B cell (primary cell): Measurements from ENCODE around the gene ZSWIM3. TPM values are rescaled to one million over a fixed set of nuclear protein-coding genes. Genes with fewer than 3 reads are reported as not detected.

ENCODE experiments used
- ATAC-seq: fragments of 200-7000 bp; cut with Tn5 transposase; one replicate; pipeline ENCODE4 v1.10.0; 2021; ENCODE audit warnings: low read depth, mild to moderate bottlenecking, moderate number of reproducible peaks, moderate library complexity
- CTCF ChIA-PET: fragments of 350-600 bp; sonication (Branson Sonifier 250); formaldehyde crosslinking; loops from one replicate; lab custom pipeline; 2021; ENCODE audit warnings: antibody characterized with exemption, inconsistent platforms; lab: Charles Lee
- POLR2A ChIA-PET: fragments of 350-600 bp; sonication (Branson Sonifier 250); formaldehyde crosslinking; loops from one replicate; lab custom pipeline; 2021; ENCODE audit warnings: antibody characterized with exemption; lab: Charles Lee
- DNase-seq: peaks from one replicate; pipeline ENCODE4 v3.0.0; 2013
- H2AFZ ChIP-seq: 2 replicates; pipeline ENCODE4 v1.6.1; 2012; ENCODE audit warnings: mild to moderate bottlenecking, low read depth, low read length; ENCODE audit not compliant: insufficient read depth, poor library complexity, severe bottlenecking
- H3K27ac ChIP-seq, 2 donors: 1 replicate in 1 of 2; 2 replicates in 1 of 2; pipeline ENCODE4 v1.5.1; 2012 to 2013; ENCODE audit warnings: low read length in 2 of 2, mild to moderate bottlenecking in 2 of 2, moderate library complexity in 1 of 2
- H3K27me3 ChIP-seq, 4 experiments: fragments of 200-600 bp in 1 of 4; sonication (generic) in 1 of 4; replicated peaks in 1 of 4; 1 replicate in 2 of 4; 2 replicates in 2 of 4; pipeline versions ENCODE4 v1.6.1 to v1.7.0; 2013 to 2016; ENCODE audit warnings: low read length in 3 of 4, mild to moderate bottlenecking in 2 of 4, mixed read lengths in 1 of 4, moderate library complexity in 1 of 4; ENCODE audit not compliant: insufficient read depth in 4 of 4, control insufficient read depth in 3 of 4; ENCODE audit errors: control extremely low read depth in 1 of 4
- H3K36me3 ChIP-seq, 2 experiments: replicated peaks in 1 of 2; 1 replicate in 1 of 2; 2 replicates in 1 of 2; pipeline versions ENCODE4 v1.6.1 to v1.7.1; 2013; ENCODE audit warnings: low read length in 1 of 2; ENCODE audit not compliant: insufficient read depth in 2 of 2, control insufficient read depth in 1 of 2; ENCODE audit errors: control extremely low read depth in 1 of 2, extremely low read depth in 1 of 2
- H3K4me1 ChIP-seq, 2 donors: fragments of 200-600 bp in 1 of 2; sonication (generic) in 1 of 2; 1 replicate in 1 of 2; 2 replicates in 1 of 2; pipeline versions ENCODE4 v1.5.1 to v1.6.1; 2013 to 2017; ENCODE audit warnings: low read length in 2 of 2; ENCODE audit not compliant: control insufficient read depth in 2 of 2, insufficient read depth in 2 of 2
- H3K4me2 ChIP-seq: replicated peaks from 2 replicates; pipeline ENCODE3; 2012; ENCODE audit warnings: mild to moderate bottlenecking, low read depth, low read length; ENCODE audit not compliant: poor library complexity, severe bottlenecking
- H3K4me3 ChIP-seq, 5 experiments: fragments of 200-600 bp in 1 of 5; sonication (generic) in 1 of 5; 1 replicate in 3 of 5; 2 replicates in 2 of 5; pipeline versions ENCODE4 v1.5.1 to v1.7.0; 2011 to 2016; ENCODE audit warnings: low read length in 4 of 5, mild to moderate bottlenecking in 4 of 5, low read depth in 2 of 5, control low read depth in 1 of 5, moderate library complexity in 1 of 5; ENCODE audit not compliant: insufficient read depth in 1 of 5; ENCODE audit errors: control extremely low read depth in 1 of 5, extremely low read depth in 1 of 5
- H3K79me2 ChIP-seq: fragments of 200-600 bp; sonication (generic); one replicate; pipeline ENCODE4 v1.6.0; 2016; ENCODE audit warnings: low read length; ENCODE audit not compliant: control insufficient read depth, insufficient read depth
- H3K9ac ChIP-seq: fragments of 200-600 bp; sonication (generic); 2 replicates; pipeline ENCODE4 v1.6.1; 2017; ENCODE audit warnings: mild to moderate bottlenecking, low read length, moderate library complexity
- H3K9me3 ChIP-seq, 3 donors: one replicate each; pipeline versions ENCODE4 v1.6.1 to v1.7.1; 2013; ENCODE audit warnings: low read length in 2 of 3; ENCODE audit not compliant: control insufficient read depth in 2 of 3, insufficient read depth in 1 of 3; ENCODE audit errors: control extremely low read depth in 1 of 3
- H4K20me1 ChIP-seq: 2 replicates; pipeline ENCODE4 v1.6.0; 2012; ENCODE audit warnings: mild to moderate bottlenecking, low read length; ENCODE audit not compliant: insufficient read depth, control insufficient read depth, poor library complexity, severe bottlenecking
- H3K27ac Mint-ChIP-seq: one replicate; pipeline ENCODE4 v1.8.0; 2021; ENCODE audit warnings: mixed read lengths
- H3K27me3 Mint-ChIP-seq: one replicate; pipeline ENCODE4 v1.8.0; 2021; ENCODE audit warnings: mixed read lengths
- H3K4me1 Mint-ChIP-seq: one replicate; pipeline ENCODE4 v1.8.0; 2021; ENCODE audit warnings: mixed read lengths
- H3K4me3 Mint-ChIP-seq: one replicate; pipeline ENCODE4 v1.8.0; 2021; ENCODE audit warnings: mixed read lengths
- H3K9me3 Mint-ChIP-seq: one replicate; pipeline ENCODE4 v1.8.0; 2022; ENCODE audit warnings: mixed read lengths; ENCODE audit not compliant: insufficient read depth
- EZH2 ChIP-seq: IDR thresholded peaks from 2 replicates; pipeline ENCODE4 v1.6.1; 2012; ENCODE audit warnings: borderline replicate concordance, low read depth, mild to moderate bottlenecking, moderate library complexity, low read length; ENCODE audit not compliant: insufficient read depth, poor library complexity, severe bottlenecking
- WGBS: methylation state at CpG from one replicate; pipeline ENCODE4 v1.1.5; 2013; ENCODE audit warnings: missing lambda C conversion rate; ENCODE audit not compliant: insufficient coverage; 5-methylcytosine and 5-hydroxymethylcytosine counted together
- intact Hi-C: fragments of 100-400 bp; cut with micrococcal nuclease; formaldehyde crosslinking; loops from one replicate; pipeline ENCODE4 v1.10.0; 2022
- polyA plus RNA-seq: library from polyadenylated mRNA; depleted of rRNA; stranded (reverse); fragments of >200 nt; gene quantifications from 2 replicates; pipeline ENCODE4 v1.2.3, GENCODE V29; 2012
- total RNA-seq, 2 donors: library from RNA; stranded (reverse); fragments of 120-200 nt in 1 of 2; gene quantifications; 1 replicate in 1 of 2; 2 replicates in 1 of 2; pipeline versions ENCODE4 v1.2.3 to v1.2.4, GENCODE V29; 2013 to 2022
- TF ChIP-seq, protein P1 (sequence below): fragments of 200-600 bp; IDR thresholded peaks from one replicate; pipeline ENCODE4 v1.8.0; 2022; ENCODE audit warnings: antibody characterized with exemption, mild to moderate bottlenecking

Gene ZSWIM3
- total and polyA plus RNA-seq, 2 donors (not counting 1 experiment from before 2014, with no cell fraction given), result 4.0 to 7.1 TPM

DNA sequence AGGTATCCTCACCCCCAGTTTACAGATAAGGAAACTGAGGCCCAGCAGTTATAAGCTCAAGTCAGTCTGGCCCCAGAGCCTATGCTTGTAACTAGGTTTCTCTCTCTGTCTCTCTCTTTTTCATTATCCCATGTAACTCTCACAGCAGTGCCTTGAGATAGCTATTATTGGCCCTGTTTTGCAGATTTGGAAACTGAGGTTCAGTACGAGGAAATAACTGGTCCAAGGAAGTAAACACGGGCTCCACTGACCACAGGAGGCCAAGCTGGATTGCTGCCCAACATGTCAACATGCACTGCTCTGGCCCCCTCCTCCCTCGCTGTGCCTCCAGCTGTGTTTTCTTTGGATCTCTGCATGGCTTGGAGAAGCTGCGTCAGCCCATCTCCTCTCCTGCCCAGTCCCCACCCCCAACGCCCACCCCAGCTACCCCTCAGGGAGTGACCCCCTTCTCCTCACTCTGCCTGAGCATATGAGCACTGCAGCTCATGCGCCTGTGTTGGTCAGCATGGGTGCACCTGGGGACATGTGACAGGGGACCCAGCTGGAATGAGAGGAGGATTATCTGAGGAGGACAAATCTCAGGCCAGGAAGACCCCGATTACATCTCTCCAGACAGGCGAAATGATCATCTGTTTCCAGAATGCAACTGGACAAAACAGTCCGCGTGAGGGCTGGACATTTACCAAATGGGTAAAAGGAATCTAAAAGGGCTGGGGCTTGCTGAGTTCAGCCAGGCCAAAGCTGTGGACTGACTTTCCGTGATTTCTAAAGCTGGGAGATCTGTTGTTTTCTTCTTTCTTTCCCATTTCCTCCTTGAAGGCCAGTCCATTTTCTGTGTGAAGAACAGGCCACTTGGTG, 62.4 kb downstream of the ZSWIM3 start:
- ATAC-seq (no peak), DNase-seq (no peak)
- Histone ChIP-seq H3K4me1 (no peaks in the 10 kb centered on the region), H3K4me3 (no peak overlapping the region), H3K27me3 (peaks cover 0 to 28% (median 2%) of the 10 kb centered on the region in 4 experiments), H3K79me2 (no peaks in the 10 kb centered on the region), H3K4me2 (no peak overlapping the region), H3K9ac (no peak overlapping the region), H4K20me1 (no peaks in the 10 kb centered on the region), H3K27ac (no peak overlapping the region), H3K36me3 (no peaks in the 10 kb centered on the region), H3K9me3 (no peaks in the 10 kb centered on the region), H2AFZ (no peak overlapping the region)
- H3K4me3 Mint-ChIP-seq, result no peak overlapping the region
- 86% methylated on average over 9 of the region's 11 CpGs for WGBS
- no peak overlapping the region for H3K27ac Mint-ChIP-seq
- H3K27me3 Mint-ChIP-seq, result peaks cover 33% of the 10 kb centered on the region
- CTCF ChIA-PET, result interaction anchor here (0.6 to 0.9 kb wide), 2 partner anchors 15 to 94 kb away, joined by 3 to 5 read pairs; no protein-coding TSS in a partner anchor
- intact Hi-C loops, result no loop called here
- TF ChIP-seq EZH2, result no peak
- TF ChIP-seq, protein P1, sequence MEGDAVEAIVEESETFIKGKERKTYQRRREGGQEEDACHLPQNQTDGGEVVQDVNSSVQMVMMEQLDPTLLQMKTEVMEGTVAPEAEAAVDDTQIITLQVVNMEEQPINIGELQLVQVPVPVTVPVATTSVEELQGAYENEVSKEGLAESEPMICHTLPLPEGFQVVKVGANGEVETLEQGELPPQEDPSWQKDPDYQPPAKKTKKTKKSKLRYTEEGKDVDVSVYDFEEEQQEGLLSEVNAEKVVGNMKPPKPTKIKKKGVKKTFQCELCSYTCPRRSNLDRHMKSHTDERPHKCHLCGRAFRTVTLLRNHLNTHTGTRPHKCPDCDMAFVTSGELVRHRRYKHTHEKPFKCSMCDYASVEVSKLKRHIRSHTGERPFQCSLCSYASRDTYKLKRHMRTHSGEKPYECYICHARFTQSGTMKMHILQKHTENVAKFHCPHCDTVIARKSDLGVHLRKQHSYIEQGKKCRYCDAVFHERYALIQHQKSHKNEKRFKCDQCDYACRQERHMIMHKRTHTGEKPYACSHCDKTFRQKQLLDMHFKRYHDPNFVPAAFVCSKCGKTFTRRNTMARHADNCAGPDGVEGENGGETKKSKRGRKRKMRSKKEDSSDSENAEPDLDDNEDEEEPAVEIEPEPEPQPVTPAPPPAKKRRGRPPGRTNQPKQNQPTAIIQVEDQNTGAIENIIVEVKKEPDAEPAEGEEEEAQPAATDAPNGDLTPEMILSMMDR, result no peak
- no peaks in the 10 kb centered on the region for H3K9me3 Mint-ChIP-seq
- POLR2A ChIA-PET, result no interaction called here
- H3K4me1 Mint-ChIP-seq, result no peaks in the 10 kb centered on the region
